22Rv1 (cell line): Measurements from ENCODE around the gene TRPV4.

Experiments
- ZFX ChIP-seq: fragments of 450-650 bp; IDR thresholded peaks from 2 replicates; pipeline ENCODE4 v1.6.1; 2017; ENCODE audit warnings: antibody characterized with exemption, borderline replicate concordance
- TF ChIP-seq, protein P1 (sequence below): fragments of 450-650 bp; IDR thresholded peaks from 2 replicates; pipeline ENCODE4 v1.5.1; 2017; ENCODE audit warnings: mild to moderate bottlenecking

DNA sequence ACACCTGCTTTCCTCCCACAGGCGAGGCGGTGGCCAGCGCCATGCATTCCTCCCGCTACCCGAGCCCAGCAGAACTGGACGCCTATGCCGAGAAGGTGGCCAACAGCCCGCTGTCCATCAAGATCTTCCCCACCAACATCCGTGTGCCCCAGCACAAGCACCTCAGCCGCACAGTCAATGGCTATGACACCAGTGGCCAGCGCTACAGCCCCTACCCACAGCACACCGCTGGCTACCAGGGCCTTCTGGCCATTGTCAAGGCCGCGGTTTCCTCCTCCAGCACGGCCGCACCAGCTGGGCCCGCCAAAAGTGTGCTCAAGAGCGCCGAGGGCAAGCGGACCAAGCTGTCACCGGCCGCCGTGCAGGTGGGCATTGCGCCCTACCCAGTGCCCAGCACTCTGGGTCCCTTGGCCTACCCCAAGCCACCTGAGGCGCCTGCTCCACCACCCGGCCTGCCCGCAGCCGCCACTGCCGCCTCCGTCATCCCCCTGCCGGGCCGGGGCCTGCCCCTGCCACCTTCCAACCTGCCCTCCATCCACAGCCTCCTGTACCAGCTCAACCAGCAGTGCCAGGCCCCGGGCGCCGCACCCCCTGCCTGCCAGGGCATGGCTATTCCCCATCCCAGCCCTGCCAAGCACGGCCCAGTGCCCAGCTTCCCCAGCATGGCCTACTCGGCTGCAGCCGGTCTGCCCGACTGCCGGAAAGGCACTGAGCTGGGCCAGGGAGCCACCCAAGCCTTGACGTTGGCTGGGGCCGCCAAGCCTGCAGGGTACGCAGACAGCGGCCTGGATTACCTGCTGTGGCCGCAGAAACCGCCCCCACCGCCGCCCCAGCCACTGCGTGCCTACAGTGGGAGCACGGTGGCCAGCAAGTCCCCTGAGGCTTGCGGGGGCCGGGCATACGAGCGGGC lies 65.0 kb downstream of the TRPV4 start:
- TF ChIP-seq, protein P1, sequence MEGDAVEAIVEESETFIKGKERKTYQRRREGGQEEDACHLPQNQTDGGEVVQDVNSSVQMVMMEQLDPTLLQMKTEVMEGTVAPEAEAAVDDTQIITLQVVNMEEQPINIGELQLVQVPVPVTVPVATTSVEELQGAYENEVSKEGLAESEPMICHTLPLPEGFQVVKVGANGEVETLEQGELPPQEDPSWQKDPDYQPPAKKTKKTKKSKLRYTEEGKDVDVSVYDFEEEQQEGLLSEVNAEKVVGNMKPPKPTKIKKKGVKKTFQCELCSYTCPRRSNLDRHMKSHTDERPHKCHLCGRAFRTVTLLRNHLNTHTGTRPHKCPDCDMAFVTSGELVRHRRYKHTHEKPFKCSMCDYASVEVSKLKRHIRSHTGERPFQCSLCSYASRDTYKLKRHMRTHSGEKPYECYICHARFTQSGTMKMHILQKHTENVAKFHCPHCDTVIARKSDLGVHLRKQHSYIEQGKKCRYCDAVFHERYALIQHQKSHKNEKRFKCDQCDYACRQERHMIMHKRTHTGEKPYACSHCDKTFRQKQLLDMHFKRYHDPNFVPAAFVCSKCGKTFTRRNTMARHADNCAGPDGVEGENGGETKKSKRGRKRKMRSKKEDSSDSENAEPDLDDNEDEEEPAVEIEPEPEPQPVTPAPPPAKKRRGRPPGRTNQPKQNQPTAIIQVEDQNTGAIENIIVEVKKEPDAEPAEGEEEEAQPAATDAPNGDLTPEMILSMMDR, result no peak
- no peak for TF ChIP-seq ZFX
